Endothelial cell of umbilical vein (primary cell): Measurements from ENCODE around the gene ARNT2. TPM values are rescaled to one million over a fixed set of nuclear protein-coding genes. Genes with fewer than 3 reads are reported as not detected.

Experiments
- BruUV-seq: library from RNA; stranded (reverse); fragments of 400-500 nt; replicated peaks from 2 replicates; lab custom pipeline; 2021; lab: Mats Ljungman, UMichigan
- CTCF ChIA-PET: fragments of 300-600, 350-600 bp; sonication (Branson Sonifier 250); formaldehyde crosslinking; loops from one replicate; lab custom pipeline; 2021; ENCODE audit warnings: antibody characterized with exemption, inconsistent platforms; lab: Charles Lee
- POLR2A ChIA-PET: fragments of 300-600, 350-600 bp; sonication (Branson Sonifier 250); formaldehyde crosslinking; loops from one replicate; lab custom pipeline; 2021; ENCODE audit warnings: antibody characterized with exemption, inconsistent platforms; lab: Charles Lee
- DNase-seq: peaks from one replicate; pipeline ENCODE4 v3.0.0-alpha.2; 2011; ENCODE audit warnings: low read depth, low spot score
- FAIRE-seq: peaks from 2 replicates; lab custom pipeline; 2011; peaks lifted over from hg19 to GRCh38; lab: Jason Lieb, UNC
- H2AFZ ChIP-seq: 2 replicates; pipeline ENCODE4 v1.6.0; 2012; ENCODE audit warnings: low read depth, low read length, control low read depth, inconsistent platforms
- H3K27ac ChIP-seq: 2 replicates; pipeline ENCODE4 v1.5.1; 2011; ENCODE audit warnings: low read depth, mild to moderate bottlenecking, control low read depth, low read length, moderate library complexity; ENCODE audit not compliant: insufficient read depth
- H3K27me3 ChIP-seq, 2 experiments: 2 replicates each; pipeline versions ENCODE4 v1.6.0 to v1.6.1; 2011; ENCODE audit warnings: low read length in 2 of 2, mixed read lengths in 1 of 2; ENCODE audit not compliant: control insufficient read depth in 2 of 2, insufficient read depth in 2 of 2
- H3K36me3 ChIP-seq, 2 experiments: 2 replicates in 1 of 2; 3 replicates in 1 of 2; pipeline ENCODE4 v1.5.1; 2011; ENCODE audit warnings: low read length in 2 of 2, mild to moderate bottlenecking in 1 of 2, moderate library complexity in 1 of 2; ENCODE audit not compliant: control insufficient read depth in 2 of 2, insufficient read depth in 2 of 2; ENCODE audit errors: extremely low read depth in 1 of 2
- H3K4me1 ChIP-seq: 3 replicates; pipeline ENCODE4 v1.5.1; 2011; ENCODE audit warnings: mild to moderate bottlenecking, low read length; ENCODE audit not compliant: control insufficient read depth, insufficient read depth; ENCODE audit errors: extremely low read depth
- H3K4me2 ChIP-seq: 2 replicates; pipeline ENCODE4 v1.6.1; 2011; ENCODE audit warnings: low read length, control low read depth, mixed read lengths; ENCODE audit not compliant: insufficient read depth
- H3K4me3 ChIP-seq, 3 experiments: fragments of 200-600 bp in 1 of 3; sonication (generic), shearing (Covaris generic) in 1 of 3; replicated peaks in 1 of 3; 2 replicates each; pipeline ENCODE4 v1.5.1; 2011 to 2016; ENCODE audit warnings: control low read depth in 3 of 3, low read length in 3 of 3, mild to moderate bottlenecking in 2 of 3, inconsistent platforms in 1 of 3, low read depth in 1 of 3, moderate library complexity in 1 of 3; ENCODE audit not compliant: insufficient read depth in 1 of 3
- H3K79me2 ChIP-seq: 2 replicates; pipeline ENCODE4 v1.6.0; 2012; ENCODE audit warnings: low read length, inconsistent platforms; ENCODE audit not compliant: control insufficient read depth, insufficient read depth
- H3K9ac ChIP-seq: replicated peaks from 2 replicates; pipeline ENCODE3; 2011; ENCODE audit warnings: low read length, control low read depth; ENCODE audit not compliant: insufficient read depth; ENCODE audit errors: extremely low read depth
- H3K9me1 ChIP-seq: replicated peaks from 3 replicates; pipeline ENCODE4 v1.6.0; 2011; ENCODE audit warnings: mild to moderate bottlenecking, low read length; ENCODE audit not compliant: control insufficient read depth, insufficient read depth; ENCODE audit errors: extremely low read depth
- H3K9me3 ChIP-seq: replicated peaks from 2 replicates; pipeline ENCODE4 v1.5.1; 2012; ENCODE audit warnings: low read length, inconsistent platforms; ENCODE audit not compliant: control insufficient read depth, insufficient read depth
- H4K20me1 ChIP-seq: replicated peaks from 2 replicates; pipeline ENCODE3; 2011; ENCODE audit warnings: mild to moderate bottlenecking, low read length; ENCODE audit not compliant: control insufficient read depth, insufficient read depth; ENCODE audit errors: extremely low read depth
- EZH2 ChIP-seq: IDR thresholded peaks from 2 replicates; pipeline ENCODE4 v1.6.1; 2012; ENCODE audit warnings: borderline replicate concordance, low read depth, mild to moderate bottlenecking, moderate library complexity, low read length, inconsistent platforms; ENCODE audit not compliant: severe bottlenecking
- FOS ChIP-seq: IDR thresholded peaks from 2 replicates; pipeline ENCODE4 v1.6.1; 2011; ENCODE audit warnings: mild to moderate bottlenecking, low read length, moderate library complexity, borderline replicate concordance; ENCODE audit not compliant: insufficient read depth
- GATA2 ChIP-seq: IDR thresholded peaks from 2 replicates; pipeline ENCODE4 v1.7.0; 2011; ENCODE audit warnings: low read depth, mild to moderate bottlenecking, moderate library complexity, mixed read lengths, low read length; ENCODE audit not compliant: insufficient read length, insufficient read depth
- JUN ChIP-seq: IDR thresholded peaks from 2 replicates; pipeline ENCODE4 v1.6.1; 2011; ENCODE audit warnings: borderline replicate concordance, low read depth; ENCODE audit not compliant: insufficient read length, insufficient read depth
- MAX ChIP-seq: IDR thresholded peaks from 2 replicates; pipeline ENCODE4 v1.6.1; 2011; ENCODE audit not compliant: insufficient read depth, insufficient read length
- MYC ChIP-seq: IDR thresholded peaks from one replicate; pipeline ENCODE4 v1.6.1; 2011; ENCODE audit warnings: mild to moderate bottlenecking, low read depth, low read length
- POLR2A ChIP-seq: IDR thresholded peaks from 2 replicates; pipeline ENCODE4 v1.6.1; 2012; ENCODE audit warnings: low read depth, mild to moderate bottlenecking, control low read depth, low read length
- POLR2AphosphoS5 ChIP-seq: IDR thresholded peaks from 2 replicates; pipeline ENCODE4 v1.6.1; 2012; ENCODE audit warnings: low read depth, mild to moderate bottlenecking, control low read depth, low read length, moderate library complexity; ENCODE audit not compliant: insufficient read depth
- dilution Hi-C: fragments of 300-500 bp; cut with MboI; formaldehyde crosslinking; loops from one replicate; pipeline ENCODE4 v1.15.0; 2019; ENCODE audit warnings: low sequenced_read_pairs; ENCODE audit not compliant: extremely low pct_ligation_motif_present
- intact Hi-C: fragments of 100-400 bp; cut with micrococcal nuclease; formaldehyde crosslinking; loops from one replicate; pipeline ENCODE4 v1.10.0; 2022
- polyA plus RNA-seq, 4 experiments: library from polyadenylated mRNA; depleted of rRNA in 3 of 4; stranded (reverse) in 3 of 4; unstranded in 1 of 4; fragments of >200 nt; gene quantifications; 2 replicates each; pipeline versions ENCODE4 v1.2.1 to v1.2.3, GENCODE V29; 2011 to 2012; ENCODE audit warnings: missing spikeins in 1 of 4
- total RNA-seq: library from RNA; stranded (reverse); gene quantifications from 2 replicates; pipeline ENCODE4 v1.2.3, GENCODE V29; 2021
- TF ChIP-seq, protein P1 (sequence below), 2 donors: IDR thresholded peaks; 1 replicate in 1 of 2; 2 replicates in 1 of 2; pipeline ENCODE4 v1.5.1; 2011; ENCODE audit warnings: low read length in 2 of 2, mild to moderate bottlenecking in 2 of 2, moderate library complexity in 2 of 2, control low read depth in 1 of 2, inconsistent platforms in 1 of 2, low read depth in 1 of 2; ENCODE audit not compliant: insufficient read depth in 1 of 2; ENCODE audit errors: extremely low read depth in 1 of 2

The ARNT2 gene
- total and polyA plus RNA-seq, 2 donors (not counting 3 experiments of a cell fraction or from before 2014, with no cell fraction given), result 0.03 to 0.20 TPM

GRCh38 chr15:80478075-80478474 is 73.9 kb downstream of the ARNT2 start:
- H3K9me1 ChIP-seq, result no peaks in the 10 kb centered on the region
- H3K9ac ChIP-seq, result no peak overlapping the region
- dilution Hi-C loops, result no loop called here
- no peaks in the 10 kb centered on the region for H3K79me2 ChIP-seq
- no peak for DNase-seq
- H2AFZ ChIP-seq, result no peak overlapping the region
- no peaks in the 10 kb centered on the region for H3K4me1 ChIP-seq
- no peaks in the 10 kb centered on the region for H3K27me3 ChIP-seq
- no peak for FAIRE-seq
- intact Hi-C loops, result no loop called here
- no peak overlapping the region for H3K4me3 ChIP-seq
- no peaks in the 10 kb centered on the region for H3K9me3 ChIP-seq
- no peak overlapping the region for H3K4me2 ChIP-seq
- no peak overlapping the region for H3K27ac ChIP-seq
- no TSS peak for BruUV-seq
- H3K36me3 ChIP-seq, result no peaks in the 10 kb centered on the region
- POLR2A ChIA-PET, result no interaction called here
- CTCF ChIA-PET, result interaction anchor here (1.1 kb wide), 1 partner anchor 12 kb away, joined by 3 read pairs; no protein-coding TSS in a partner anchor
- H4K20me1 ChIP-seq, result no peaks in the 10 kb centered on the region
- TF ChIP-seq GATA2 (no peak), POLR2A (no peak)

- no peak for FAIRE-seq
- Histone ChIP-seq H3K36me3 (no peaks in the 10 kb centered on the region), H3K79me2 (no peaks in the 10 kb centered on the region), H3K9me3 (no peaks in the 10 kb centered on the region), H2AFZ (no peak overlapping the region), H3K9me1 (no peaks in the 10 kb centered on the region), H3K27ac (no peak overlapping the region), H3K27me3 (no peaks in the 10 kb centered on the region), H3K9ac (no peak overlapping the region), H3K4me3 (no peak overlapping the region), H4K20me1 (no peaks in the 10 kb centered on the region), H3K4me1 (no peaks in the 10 kb centered on the region), H3K4me2 (no peak overlapping the region)
- ChIA-PET CTCF (no interaction called here), POLR2A (no interaction called here)
- dilution Hi-C loops, result no loop called here
- intact Hi-C loops, result no loop called here
- BruUV-seq, result no TSS peak
- no peak for DNase-seq
- TF ChIP-seq POLR2A, result no peak
- no peak for TF ChIP-seq FOS
- no peak for TF ChIP-seq GATA2
- TF ChIP-seq MAX, result no peak
- no peak for TF ChIP-seq MYC
- TF ChIP-seq POLR2AphosphoS5, result no peak
- TF ChIP-seq, protein P1, sequence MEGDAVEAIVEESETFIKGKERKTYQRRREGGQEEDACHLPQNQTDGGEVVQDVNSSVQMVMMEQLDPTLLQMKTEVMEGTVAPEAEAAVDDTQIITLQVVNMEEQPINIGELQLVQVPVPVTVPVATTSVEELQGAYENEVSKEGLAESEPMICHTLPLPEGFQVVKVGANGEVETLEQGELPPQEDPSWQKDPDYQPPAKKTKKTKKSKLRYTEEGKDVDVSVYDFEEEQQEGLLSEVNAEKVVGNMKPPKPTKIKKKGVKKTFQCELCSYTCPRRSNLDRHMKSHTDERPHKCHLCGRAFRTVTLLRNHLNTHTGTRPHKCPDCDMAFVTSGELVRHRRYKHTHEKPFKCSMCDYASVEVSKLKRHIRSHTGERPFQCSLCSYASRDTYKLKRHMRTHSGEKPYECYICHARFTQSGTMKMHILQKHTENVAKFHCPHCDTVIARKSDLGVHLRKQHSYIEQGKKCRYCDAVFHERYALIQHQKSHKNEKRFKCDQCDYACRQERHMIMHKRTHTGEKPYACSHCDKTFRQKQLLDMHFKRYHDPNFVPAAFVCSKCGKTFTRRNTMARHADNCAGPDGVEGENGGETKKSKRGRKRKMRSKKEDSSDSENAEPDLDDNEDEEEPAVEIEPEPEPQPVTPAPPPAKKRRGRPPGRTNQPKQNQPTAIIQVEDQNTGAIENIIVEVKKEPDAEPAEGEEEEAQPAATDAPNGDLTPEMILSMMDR (IDR thresholded peaks at IDR 0.05; ENCODE audit: extremely low read depth in 1 of 2, insufficient read depth in 1 of 2, low read depth in 1 of 2, low read length in 2 of 2), result no peak
- no peak for TF ChIP-seq JUN
- TF ChIP-seq EZH2, result no peak
These were observed 75.0 kb downstream of the ARNT2 start for GRCh38 chr15:80479191-80479590.
